SKM-1 treated with dmso at 0.1 percent for 144 hours (cell line): ENCODE data around the gene SUPV3L1.
"Not testable (repeated sequence)": the region's sequence is repeated elsewhere in the genome, so short reads cannot be mapped to it uniquely, and the experiment has no call there.

Source experiments
- DNase-seq: peaks from one replicate; lab custom pipeline; 2025; ENCODE audit not compliant: unreplicated experiment; lab: John Stamatoyannopoulos, UW

Gene SUPV3L1

DNA sequence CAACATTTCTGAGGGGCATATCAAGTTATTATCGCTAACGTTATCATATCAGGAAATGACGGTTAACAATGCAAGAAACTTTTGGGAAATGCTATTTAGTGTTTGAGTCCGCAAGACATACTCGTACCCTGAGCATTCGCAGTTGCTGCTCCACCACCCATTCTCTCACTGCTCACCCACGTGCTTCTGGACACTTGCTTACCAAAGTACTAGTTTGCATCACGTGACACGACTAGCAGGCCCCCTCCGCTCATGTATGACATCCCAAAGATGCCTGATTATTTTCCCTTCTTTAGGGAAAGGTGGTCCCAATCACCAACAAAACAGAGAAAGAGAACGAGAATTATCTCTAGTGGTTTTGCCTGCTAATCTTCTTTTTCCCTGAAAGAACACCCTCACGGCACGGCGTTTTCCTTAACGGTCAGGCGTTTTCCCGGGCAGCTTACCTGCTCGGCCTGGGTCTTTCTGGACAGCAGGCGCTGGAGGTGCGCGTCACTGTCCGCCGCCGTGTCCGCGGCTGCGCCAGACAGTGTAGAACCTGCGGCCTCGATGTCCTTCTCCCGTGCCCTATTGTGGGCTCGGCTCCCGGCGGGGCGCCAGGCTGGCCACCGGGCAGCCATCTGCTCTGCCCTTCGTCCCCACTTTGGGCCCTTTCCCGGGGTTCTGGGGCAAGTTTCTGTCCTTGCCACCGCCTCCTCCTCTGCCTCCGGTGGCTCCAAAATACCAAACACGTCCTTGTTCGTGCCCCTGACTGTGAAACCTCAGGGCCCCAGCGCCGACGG is at the start of gene SUPV3L1:
Gene SUPV3L1, plus strand, starts transcription at position 492 of the 782 bp plus-strand sequence. Its CDS starts 58 bp downstream, at position 550.
- peak; percentile 96 for DNase-seq

DNA sequence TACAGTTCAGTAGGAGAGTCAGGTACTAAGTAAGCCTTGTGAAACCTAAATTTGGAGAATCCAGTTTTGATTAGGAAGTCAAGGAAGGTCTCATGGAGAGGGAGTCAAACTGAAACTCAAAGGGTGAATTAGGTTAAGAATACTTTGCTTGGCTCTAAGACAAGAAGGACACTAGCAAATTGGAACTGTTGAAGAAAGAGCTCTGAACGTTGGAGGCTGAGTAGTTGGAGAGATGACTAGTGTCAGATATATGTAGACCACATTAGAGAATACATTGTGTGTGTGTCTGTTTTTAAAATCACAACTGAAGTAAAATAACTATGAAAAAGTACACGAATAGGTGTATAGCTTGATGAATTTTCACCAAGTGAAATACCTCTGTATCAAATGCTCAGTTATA is 49.8 kb upstream of the SUPV3L1 start:
- DNase-seq = no peak

DNA sequence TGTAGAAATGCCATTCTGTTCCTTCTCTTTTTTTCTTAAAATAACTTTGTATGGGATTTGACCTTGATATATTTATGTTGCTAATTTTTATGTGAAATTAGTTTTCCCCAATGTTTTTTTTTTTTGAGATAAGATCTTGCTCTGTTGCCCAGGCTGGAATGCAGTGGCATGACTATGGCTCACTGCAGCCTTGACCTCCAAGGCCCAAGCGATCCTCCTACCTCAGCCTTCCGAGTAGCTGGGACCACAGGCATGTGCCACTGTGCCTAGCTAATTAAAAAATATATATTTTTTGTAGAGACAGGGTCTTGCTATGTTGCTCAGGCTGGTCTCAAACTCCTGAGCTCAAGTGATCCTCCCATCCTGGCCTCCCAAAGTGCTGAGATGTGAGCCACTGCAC is 40.1 kb upstream of the SUPV3L1 start:
- DNase-seq = no peak

GRCh38 chr10:69141304-69141703 is 38.7 kb upstream of the SUPV3L1 start:
- DNase-seq = no peak

- DNase-seq = not testable (repeated sequence)
Measured at GRCh38 chr10:69142074-69142473, 38.0 kb upstream of the SUPV3L1 start.

DNA sequence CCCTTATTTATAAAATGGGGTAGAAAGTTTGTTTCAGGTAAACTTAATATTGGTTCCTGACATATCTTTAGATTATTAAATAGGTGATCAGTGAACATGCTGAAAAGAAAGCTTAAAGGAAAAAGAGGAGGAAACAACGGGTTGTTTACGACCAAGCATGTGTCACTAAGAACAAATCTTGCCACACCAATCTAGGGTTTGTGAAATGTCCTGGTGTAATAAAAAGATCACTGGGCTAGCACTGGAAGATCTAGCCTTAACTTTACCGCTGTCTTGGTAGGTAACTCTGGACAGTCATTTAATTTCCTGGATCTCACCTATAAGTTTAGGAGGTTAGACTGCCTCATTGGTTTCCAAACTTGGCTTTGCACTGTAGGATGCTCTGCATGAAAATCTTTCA is 37.1 kb upstream of the SUPV3L1 start:
- no peak for DNase-seq

GRCh38 chr10:69145329-69145728 is 34.7 kb upstream of the SUPV3L1 start:
- no peak for DNase-seq

DNA sequence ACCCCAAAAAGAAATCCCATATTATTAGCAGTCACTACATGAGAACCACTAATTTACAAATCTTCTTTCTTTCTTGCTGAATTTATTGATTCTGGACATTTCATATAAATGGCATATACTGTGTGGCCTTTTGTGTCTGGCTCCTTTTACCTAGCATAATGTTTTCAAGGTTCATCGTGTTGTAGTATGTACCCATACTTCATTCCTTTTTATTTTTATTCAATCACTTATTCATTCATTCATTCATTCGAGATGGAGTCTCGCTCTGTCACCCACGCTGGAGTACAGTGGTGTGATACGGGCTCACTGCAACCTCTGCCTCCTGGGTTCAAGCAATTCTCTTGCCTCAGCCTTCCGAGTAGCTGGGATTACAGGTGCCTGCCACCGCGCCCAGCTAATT is 34.2 kb upstream of the SUPV3L1 start:
- no peak for DNase-seq

DNA sequence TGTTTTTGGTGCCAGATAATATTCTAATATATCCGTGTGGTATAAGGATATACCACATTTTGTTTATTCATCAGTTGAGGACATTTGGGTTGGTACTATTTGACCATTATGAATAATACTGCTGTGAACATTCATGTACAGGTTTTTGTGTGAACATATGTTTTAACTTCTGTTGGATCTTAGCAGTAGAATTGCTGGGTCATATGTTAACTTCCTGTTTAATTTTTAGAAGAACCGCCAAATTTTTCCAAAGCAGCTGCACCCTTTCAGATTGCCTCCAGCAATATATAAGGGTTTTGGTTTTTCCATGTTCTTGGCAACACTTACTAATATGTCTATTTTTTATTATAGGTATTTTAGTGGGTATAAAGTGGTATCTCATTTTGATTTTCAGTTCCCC is 33.3 kb upstream of the SUPV3L1 start:
- DNase-seq = no peak

DNA sequence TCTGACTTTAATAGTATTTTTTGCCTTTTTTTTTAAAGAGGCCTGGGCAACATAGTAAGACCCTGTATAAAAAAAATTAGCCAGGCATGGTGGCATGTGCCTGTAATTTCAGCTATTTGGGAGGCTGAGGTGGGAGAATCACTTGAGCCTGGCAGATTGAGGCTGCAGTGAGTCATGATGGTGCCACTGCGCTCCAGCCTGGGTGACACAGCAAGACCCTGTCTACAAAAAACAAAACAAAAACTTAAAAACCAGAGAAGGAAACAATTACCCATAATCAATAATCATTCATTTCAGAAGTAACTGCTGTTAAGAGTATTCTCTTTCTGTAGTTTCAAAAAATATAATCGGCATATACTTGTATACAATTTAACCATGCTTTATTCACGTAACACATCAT is 28.1 kb upstream of the SUPV3L1 start:
- no peak for DNase-seq

DNA sequence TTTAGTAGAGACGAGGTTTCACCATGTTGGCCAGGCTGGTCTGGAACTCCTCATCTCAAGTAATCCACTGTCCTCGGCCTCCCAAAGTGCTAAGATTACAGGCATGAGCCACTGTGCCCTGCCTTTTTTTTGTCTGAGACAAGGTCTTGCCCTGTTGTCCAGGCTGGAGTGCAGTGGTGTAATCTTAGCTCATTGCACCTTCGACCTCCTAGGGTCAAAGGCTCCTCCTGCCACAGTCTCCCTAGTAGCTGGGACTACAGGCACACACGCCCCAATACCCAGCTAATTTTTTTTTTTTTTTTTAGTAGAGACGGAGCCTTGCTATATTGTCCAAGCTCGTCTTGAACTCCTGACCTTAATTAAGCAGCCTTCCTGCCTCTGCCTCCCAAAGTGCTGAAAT is 26.8 kb upstream of the SUPV3L1 start:
- DNase-seq = no peak

GRCh38 chr10:69160809-69161241 is 19.2 kb upstream of the SUPV3L1 start:
- no peak for DNase-seq

DNA sequence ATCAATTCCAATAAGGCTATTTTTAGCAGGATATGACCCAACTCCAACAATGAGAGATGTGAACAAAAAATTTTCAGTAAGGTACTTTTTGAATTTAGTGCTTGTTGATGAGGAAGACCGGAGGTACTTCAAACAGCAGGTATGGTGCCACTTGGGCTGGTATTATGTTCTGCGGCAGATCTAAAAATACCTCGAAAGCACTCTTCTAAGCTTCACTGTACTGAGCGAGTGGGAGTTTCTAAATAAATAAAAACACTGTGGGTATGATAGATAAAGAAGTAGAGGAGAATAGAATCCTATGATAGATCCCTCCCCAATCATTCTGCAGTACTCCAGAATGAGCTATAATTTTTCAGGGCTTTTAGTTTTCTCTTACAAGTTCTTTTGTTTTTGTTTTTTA is 11.5 kb upstream of the SUPV3L1 start:
- no peak for DNase-seq

- DNase-seq = no peak
Measured at GRCh38 chr10:69172241-69172982, 7.6 kb upstream of the SUPV3L1 start.

DNA sequence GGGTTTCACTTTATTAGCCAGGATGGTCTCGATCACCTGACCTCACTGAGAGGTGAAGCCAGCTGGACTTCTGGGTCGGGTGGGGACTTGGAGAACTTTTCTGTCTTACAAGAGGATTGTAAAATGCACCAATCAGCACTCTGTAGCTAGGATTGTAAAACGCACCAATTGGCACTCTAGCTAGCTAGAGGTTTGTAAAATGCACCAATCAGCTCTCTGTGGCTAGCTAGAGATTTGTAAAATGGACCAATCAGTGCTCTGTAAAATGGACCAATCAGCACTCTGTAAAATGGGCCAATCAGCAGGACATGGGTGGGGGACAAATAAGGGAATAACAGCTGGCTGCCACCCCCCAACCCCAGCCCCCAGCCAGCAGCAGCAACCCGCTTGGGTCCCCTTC is 4.7 kb upstream of the SUPV3L1 start:
- DNase-seq = not testable (repeated sequence)

GRCh38 chr10:69176823-69177222 is 3.2 kb upstream of the SUPV3L1 start:
- DNase-seq = no peak

DNA sequence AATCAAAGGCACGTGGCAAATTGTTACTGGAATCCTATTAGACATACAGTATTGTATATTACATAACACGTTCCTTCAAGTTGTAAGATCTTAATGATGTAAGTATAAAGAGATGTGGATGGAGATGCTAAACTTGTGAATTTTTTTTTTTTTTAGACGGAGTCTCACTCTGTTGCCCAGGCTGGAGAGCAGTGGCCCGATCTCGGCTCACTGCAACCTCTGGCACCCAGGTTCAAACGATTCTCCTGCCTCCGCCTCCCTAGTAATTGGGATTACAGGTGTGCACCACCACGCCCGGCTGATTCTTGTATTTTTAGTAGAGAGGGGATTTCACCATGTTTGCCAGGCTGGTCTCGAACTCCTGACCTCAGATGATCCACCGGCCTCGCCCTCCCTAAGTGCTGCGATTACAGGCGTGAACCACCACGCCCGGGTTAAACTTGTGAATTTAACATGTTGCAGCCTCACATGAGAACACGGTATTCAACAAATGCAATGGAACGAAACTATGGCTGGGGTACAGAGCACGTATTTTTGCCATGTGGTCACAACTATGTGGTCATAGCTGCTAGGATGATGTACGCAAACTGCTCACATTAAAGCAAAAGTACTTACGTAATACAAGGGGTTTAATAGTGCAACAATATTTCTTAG is 818 bp upstream of the SUPV3L1 start:
- peak; percentile 73 for DNase-seq

- no peak for DNase-seq
Measured at GRCh38 chr10:69180525-69181204, 631 bp downstream of the SUPV3L1 start.

- DNase-seq = no peak
Measured at GRCh38 chr10:69181433-69181832, 1.4 kb downstream of the SUPV3L1 start.

DNA sequence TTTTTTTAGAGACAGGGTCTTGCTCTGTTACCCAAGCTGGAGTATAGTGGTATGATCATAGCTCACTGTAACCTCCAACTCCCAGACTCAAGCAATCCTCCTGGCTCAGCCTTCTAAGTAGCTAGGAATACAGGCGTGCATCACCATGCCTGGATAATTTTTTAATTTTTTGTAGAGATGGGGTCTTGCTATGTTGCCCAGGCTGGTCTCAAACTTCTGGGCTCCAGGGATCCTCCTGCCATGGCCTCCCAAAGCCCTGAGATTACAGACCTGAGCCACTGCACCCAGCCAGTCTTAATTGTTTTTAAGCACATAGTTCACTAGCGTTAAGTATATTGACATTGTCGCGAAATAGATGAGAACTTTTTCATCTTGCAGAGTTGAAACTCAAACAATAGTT is 2.0 kb downstream of the SUPV3L1 start:
- no peak for DNase-seq

GRCh38 chr10:69186524-69186923 is 6.5 kb downstream of the SUPV3L1 start:
- DNase-seq = no peak
